Dendritic cell treated with granulocyte-macrophage colony-stimulating factor and Interleukin-4, amounts not matched to agents 40 ng/mL and 50 ng/mL, for 4 days (primary cell): ENCODE data around the gene YWHAH.

Source experiments
- H3K27ac Mint-ChIP-seq: one replicate; pipeline ENCODE4 v1.8.0; 2022; ENCODE audit warnings: mild to moderate bottlenecking, mixed read lengths
- H3K27me3 Mint-ChIP-seq: one replicate; pipeline ENCODE4 v1.8.0; 2022; ENCODE audit warnings: mild to moderate bottlenecking, mixed read lengths
- H3K36me3 Mint-ChIP-seq: one replicate; pipeline ENCODE4 v1.8.0; 2022; ENCODE audit warnings: low read depth, mixed read lengths
- H3K4me1 Mint-ChIP-seq: one replicate; pipeline ENCODE4 v1.8.0; 2022; ENCODE audit warnings: low read depth, mixed read lengths
- H3K4me3 Mint-ChIP-seq: one replicate; pipeline ENCODE4 v1.8.0; 2022; ENCODE audit warnings: mild to moderate bottlenecking, moderate library complexity, mixed read lengths
- H3K9me3 Mint-ChIP-seq: one replicate; pipeline ENCODE4 v1.8.0; 2022; ENCODE audit warnings: mixed read lengths
- intact Hi-C: fragments of 100-400 bp; cut with micrococcal nuclease; formaldehyde crosslinking; loops from one replicate; pipeline ENCODE4 v1.15.0; 2022

The YWHAH gene

GRCh38 chr22:31911565-31912406, 32.5 kb upstream of the YWHAH start:
- H3K27ac Mint-ChIP-seq: no peak overlapping the region
- peaks cover 18% of the 10 kb centered on the region for H3K4me1 Mint-ChIP-seq
- H3K36me3 Mint-ChIP-seq: peaks cover 48% of the 10 kb centered on the region
- no peaks in the 10 kb centered on the region for H3K27me3 Mint-ChIP-seq
- H3K9me3 Mint-ChIP-seq: no peaks in the 10 kb centered on the region
- intact Hi-C loops: no loop called here
- H3K4me3 Mint-ChIP-seq: no peak overlapping the region

GRCh38 chr22:31912407-31912743, 32.0 kb upstream of the YWHAH start:
- intact Hi-C loops: no loop called here
- H3K27me3 Mint-ChIP-seq: no peaks in the 10 kb centered on the region

GRCh38 chr22:31915586-31915985, 28.7 kb upstream of the YWHAH start:
- peak overlapping the region; percentile 48 for H3K27ac Mint-ChIP-seq
- H3K27me3 Mint-ChIP-seq: no peaks in the 10 kb centered on the region
- intact Hi-C loops: no loop called here
- H3K4me3 Mint-ChIP-seq: no peak overlapping the region
- peaks cover 15% of the 10 kb centered on the region for H3K36me3 Mint-ChIP-seq
- H3K4me1 Mint-ChIP-seq: peaks cover 54% of the 10 kb centered on the region
- no peaks in the 10 kb centered on the region for H3K9me3 Mint-ChIP-seq

More at GRCh38 chr22:31912407-31912743, 32.0 kb upstream of the YWHAH start:
- Mint-ChIP-seq H3K9me3 (no peaks in the 10 kb centered on the region), H3K4me3 (no peak overlapping the region), H3K4me1 (peaks cover 24% of the 10 kb centered on the region), H3K27ac (no peak overlapping the region), H3K36me3 (peaks cover 43% of the 10 kb centered on the region)

GRCh38 chr22:31917227-31917921, 27.0 kb upstream of the YWHAH start:
- H3K27ac Mint-ChIP-seq: peak overlapping the region; percentile 76
- peak overlapping the region; percentile 42 for H3K4me3 Mint-ChIP-seq
- intact Hi-C loops: no loop called here

DNA sequence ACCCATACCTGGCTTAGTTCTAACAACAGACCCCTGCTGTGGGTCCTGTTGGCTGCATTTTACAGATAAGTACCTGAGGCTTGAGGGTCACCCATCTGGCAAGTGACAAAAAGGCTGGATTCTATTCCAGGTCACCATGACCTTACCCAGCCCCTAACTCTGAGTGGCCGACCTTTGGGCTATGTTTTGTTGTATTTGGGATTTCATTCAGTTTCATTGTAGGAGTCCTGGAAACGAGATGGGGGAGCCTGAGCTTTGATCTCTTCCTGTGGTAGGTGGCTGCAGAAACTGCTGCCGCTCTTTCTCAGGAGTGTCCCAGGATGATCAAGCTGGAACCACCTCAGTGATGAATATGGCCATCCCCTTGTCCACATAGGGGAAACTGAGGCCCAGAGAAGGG, 24.6 kb upstream of the YWHAH start:
- peak overlapping the region; percentile 84 for H3K27ac Mint-ChIP-seq
- intact Hi-C loops: no loop called here
- H3K4me1 Mint-ChIP-seq: peaks cover 89% of the 10 kb centered on the region
- H3K27me3 Mint-ChIP-seq: no peaks in the 10 kb centered on the region
- H3K4me3 Mint-ChIP-seq: no peak overlapping the region
- no peaks in the 10 kb centered on the region for H3K9me3 Mint-ChIP-seq
- H3K36me3 Mint-ChIP-seq: no peaks in the 10 kb centered on the region

More at GRCh38 chr22:31917227-31917921, 27.0 kb upstream of the YWHAH start:
- Mint-ChIP-seq H3K4me1 (peaks cover 67% of the 10 kb centered on the region), H3K27me3 (no peaks in the 10 kb centered on the region), H3K9me3 (no peaks in the 10 kb centered on the region), H3K36me3 (no peaks in the 10 kb centered on the region)

- Mint-ChIP-seq H3K27ac (peak overlapping the region; percentile 84), H3K4me1 (peaks cover 91% of the 10 kb centered on the region), H3K27me3 (no peaks in the 10 kb centered on the region), H3K9me3 (no peaks in the 10 kb centered on the region), H3K4me3 (no peak overlapping the region), H3K36me3 (no peaks in the 10 kb centered on the region)
- intact Hi-C loops: no loop called here
Observed at GRCh38 chr22:31920306-31920705, 24.0 kb upstream of the YWHAH start.

GRCh38 chr22:31921106-31921505, 23.2 kb upstream of the YWHAH start:
- peaks cover 92% of the 10 kb centered on the region for H3K4me1 Mint-ChIP-seq
- no peaks in the 10 kb centered on the region for H3K27me3 Mint-ChIP-seq
- peak overlapping the region; percentile 84 for H3K27ac Mint-ChIP-seq
- no peaks in the 10 kb centered on the region for H3K36me3 Mint-ChIP-seq
- no peaks in the 10 kb centered on the region for H3K9me3 Mint-ChIP-seq
- intact Hi-C loops: no loop called here
- H3K4me3 Mint-ChIP-seq: no peak overlapping the region

DNA sequence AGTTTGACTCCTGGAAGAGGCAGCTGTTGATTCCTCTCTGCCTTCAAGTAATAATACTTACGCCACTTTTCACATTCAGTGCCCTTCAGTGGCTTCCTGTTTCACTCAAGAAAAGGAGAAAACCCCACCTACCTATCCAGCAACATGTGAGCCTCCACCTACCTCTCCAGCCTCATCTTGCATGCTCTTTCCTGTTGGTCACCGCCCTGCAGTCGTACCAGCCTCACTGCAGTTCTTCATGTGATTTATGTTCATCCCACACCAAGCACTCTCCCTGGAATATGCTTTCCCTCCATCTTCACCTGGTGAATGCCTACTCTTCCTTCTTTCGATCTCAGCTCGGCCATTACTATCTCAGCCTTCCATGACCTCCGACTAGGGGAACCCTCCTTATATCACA, 21.8 kb upstream of the YWHAH start:
- H3K27ac Mint-ChIP-seq: peak overlapping the region; percentile 87
- intact Hi-C loops: no loop called here
- H3K9me3 Mint-ChIP-seq: no peaks in the 10 kb centered on the region
- no peaks in the 10 kb centered on the region for H3K27me3 Mint-ChIP-seq
- peak overlapping the region; percentile 42 for H3K4me3 Mint-ChIP-seq
- H3K36me3 Mint-ChIP-seq: no peaks in the 10 kb centered on the region
- H3K4me1 Mint-ChIP-seq: peaks cover 80% of the 10 kb centered on the region

- Mint-ChIP-seq H3K27ac (peak overlapping the region; percentile 87), H3K4me1 (peaks cover 74% of the 10 kb centered on the region), H3K36me3 (no peaks in the 10 kb centered on the region), H3K9me3 (no peaks in the 10 kb centered on the region), H3K27me3 (peaks cover 2% of the 10 kb centered on the region), H3K4me3 (peak overlapping the region; percentile 42)
- intact Hi-C loops: no loop called here
Observed at GRCh38 chr22:31923136-31923535, 21.2 kb upstream of the YWHAH start.

DNA sequence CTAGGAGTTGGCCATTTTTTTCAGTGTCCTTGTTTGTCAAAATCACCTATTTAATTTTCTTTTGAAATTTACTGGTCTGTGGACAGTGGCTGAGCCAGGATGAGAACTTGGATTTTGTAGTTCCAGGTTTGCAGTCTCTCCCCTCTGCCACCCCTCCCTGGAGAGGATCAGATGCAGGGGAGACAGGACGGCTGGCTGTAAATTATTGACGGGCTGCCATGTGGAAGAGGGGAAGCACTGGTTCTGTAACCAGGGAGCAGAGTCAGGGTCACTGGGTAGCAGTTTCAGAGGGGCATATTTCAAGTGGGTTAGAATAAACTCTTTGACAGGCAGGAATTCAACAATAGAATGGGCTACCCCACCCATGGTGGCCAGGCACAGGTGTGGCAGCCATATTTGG, 20.6 kb upstream of the YWHAH start:
- intact Hi-C loops: no loop called here
- Mint-ChIP-seq H3K9me3 (no peaks in the 10 kb centered on the region), H3K27ac (peak overlapping the region; percentile 87), H3K4me3 (no peak overlapping the region), H3K27me3 (peaks cover 2% of the 10 kb centered on the region), H3K4me1 (peaks cover 69% of the 10 kb centered on the region), H3K36me3 (no peaks in the 10 kb centered on the region)

GRCh38 chr22:31925056-31925455, 19.3 kb upstream of the YWHAH start:
- Mint-ChIP-seq H3K4me3 (no peak overlapping the region), H3K27me3 (peaks cover 5% of the 10 kb centered on the region), H3K4me1 (peaks cover 67% of the 10 kb centered on the region), H3K27ac (no peak overlapping the region), H3K9me3 (no peaks in the 10 kb centered on the region), H3K36me3 (no peaks in the 10 kb centered on the region)
- intact Hi-C loops: no loop called here

DNA sequence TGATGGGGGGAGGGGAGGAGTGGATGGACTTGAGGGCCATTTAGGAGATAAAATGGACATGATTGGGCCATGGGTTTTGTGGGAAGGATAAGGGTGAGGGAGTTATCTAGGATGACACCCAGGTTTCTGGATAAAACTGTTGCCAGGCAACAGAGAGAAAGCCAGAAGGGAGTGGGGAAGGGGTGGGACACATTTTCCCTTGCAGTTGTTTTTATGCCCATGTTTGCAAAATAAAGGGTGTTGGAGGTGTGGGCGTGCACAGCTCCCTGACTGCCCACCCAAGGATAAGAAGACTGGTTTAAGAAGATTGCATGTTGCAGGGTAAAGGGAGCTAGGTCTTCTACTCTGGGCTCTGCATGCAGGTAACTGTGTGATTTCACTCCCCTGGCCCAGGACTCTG, 18.3 kb upstream of the YWHAH start:
- Mint-ChIP-seq H3K9me3 (no peaks in the 10 kb centered on the region), H3K27ac (peak overlapping the region; percentile 4), H3K27me3 (peaks cover 5% of the 10 kb centered on the region), H3K36me3 (no peaks in the 10 kb centered on the region), H3K4me3 (no peak overlapping the region), H3K4me1 (peaks cover 62% of the 10 kb centered on the region)
- intact Hi-C loops: no loop called here

DNA sequence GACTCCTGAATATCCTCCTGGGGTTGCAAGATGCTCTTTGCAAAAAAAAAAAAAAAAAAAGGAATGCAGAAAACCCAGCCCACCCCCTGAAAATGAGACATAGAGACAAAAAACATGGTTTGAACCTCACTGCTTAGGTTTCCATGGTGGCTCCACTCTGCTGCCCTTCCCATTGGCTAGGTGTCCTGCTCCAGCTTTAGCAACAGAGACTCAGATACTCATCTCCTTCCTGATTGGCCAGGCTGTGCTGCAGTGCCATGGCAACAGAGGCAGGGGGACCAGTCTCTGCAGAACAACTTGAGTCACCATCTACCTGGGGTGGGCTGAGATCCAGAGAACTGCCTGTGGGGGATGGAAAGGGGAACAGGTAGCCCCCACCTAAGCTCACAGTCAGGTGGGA, 17.4 kb upstream of the YWHAH start:
- Mint-ChIP-seq H3K27me3 (peaks cover 7% of the 10 kb centered on the region), H3K4me3 (no peak overlapping the region), H3K36me3 (no peaks in the 10 kb centered on the region), H3K27ac (no peak overlapping the region), H3K9me3 (no peaks in the 10 kb centered on the region), H3K4me1 (peaks cover 64% of the 10 kb centered on the region)
- intact Hi-C loops: no loop called here

DNA sequence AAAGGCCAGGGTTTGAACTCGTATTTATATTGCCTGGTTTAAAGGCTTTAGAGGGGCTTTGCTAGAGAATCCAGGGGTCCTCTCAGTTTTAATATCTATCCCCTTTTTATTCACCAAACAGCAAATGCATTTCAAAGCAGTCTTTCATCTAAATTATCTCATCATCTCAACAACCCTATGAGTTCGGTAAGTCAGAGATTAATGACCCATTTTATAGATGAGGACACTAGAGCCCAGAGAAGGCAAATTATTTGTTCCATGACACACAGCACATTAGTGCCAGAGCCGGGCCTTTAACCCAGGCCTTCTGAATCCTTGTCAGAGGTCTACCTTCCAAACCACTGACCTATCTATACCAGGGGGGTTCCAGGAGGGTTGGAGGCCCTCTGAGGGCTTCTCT, 16.8 kb upstream of the YWHAH start:
- Mint-ChIP-seq H3K27me3 (peaks cover 7% of the 10 kb centered on the region), H3K27ac (no peak overlapping the region), H3K9me3 (no peaks in the 10 kb centered on the region), H3K36me3 (no peaks in the 10 kb centered on the region), H3K4me3 (no peak overlapping the region), H3K4me1 (peaks cover 60% of the 10 kb centered on the region)
- intact Hi-C loops: no loop called here
